ENCODE data around the gene CPSF3. TPM values are rescaled to one million over a fixed set of nuclear protein-coding genes. Genes with fewer than 3 reads are reported as not detected.

Gene CPSF3
- total RNA-seq, 1 experiment from 2014 or later = 95.5 TPM

- H3K9me3 ChIP-seq (ENCODE audit: control insufficient read depth, low read depth, low read length) = no peaks in the 10 kb centered on the region
- no peak overlapping the region for H2BK20ac ChIP-seq (ENCODE audit: low read depth, low read length, poor library complexity, severe bottlenecking)
- DNase-seq = no peak
- H3K14ac ChIP-seq (ENCODE audit: insufficient read depth, low read length) = no peak overlapping the region
- no peak overlapping the region for H2BK120ac ChIP-seq (ENCODE audit: low read depth, low read length, poor library complexity, severe bottlenecking)
- H3K4me1 ChIP-seq (ENCODE audit: insufficient read depth, low read length) = no peaks in the 10 kb centered on the region
- no peak overlapping the region for H3K9ac ChIP-seq (ENCODE audit: extremely low read depth, insufficient read length, low read length)
- peaks cover 9 to 37% (median 20%) of the 10 kb centered on the region in 3 experiments; a peak in 5 of 7 replicates for H3K36me3 Mint-ChIP-seq (ENCODE audit: insufficient read depth in 1 of 3, low read depth in 3 of 3)
- H3K23ac ChIP-seq (ENCODE audit: insufficient read length, low read depth, low read length) = no peak overlapping the region
- H3T11ph ChIP-seq (ENCODE audit: low read length) = no peak overlapping the region
- no peak overlapping the region for H3K4ac ChIP-seq (ENCODE audit: low read depth, low read length)
- H2AK5ac ChIP-seq (ENCODE audit: insufficient read length, low read length) = no peak overlapping the region
- no peaks in the 10 kb centered on the region for H4K20me1 ChIP-seq (ENCODE audit: control insufficient read depth, insufficient read depth, insufficient read length)
- no peak overlapping the region for H3K27ac Mint-ChIP-seq
- no peak overlapping the region for H2AFZ ChIP-seq (ENCODE audit: low read length)
- H3K27me3 Mint-ChIP-seq (ENCODE audit: low read depth) = peaks cover 4% of the 10 kb centered on the region
- H3K27me3 ChIP-seq (ENCODE audit: insufficient read depth, low read length) = no peaks in the 10 kb centered on the region
- no peak overlapping the region for H2BK5ac ChIP-seq (ENCODE audit: insufficient read length, low read length)
- no peak overlapping the region for H3K56ac ChIP-seq (ENCODE audit: insufficient read length, low read depth, low read length)
- no peak for TF ChIP-seq CTCF (conservative IDR thresholded peaks at IDR 0.05)
- H3K23me2 ChIP-seq (ENCODE audit: insufficient read length, low read depth, low read length, poor library complexity, severe bottlenecking) = peaks cover 9% of the 10 kb centered on the region
- peaks cover 3 to 9% of the 10 kb centered on the region in 2 experiments; a peak in 3 of 5 replicates for H3K9me3 Mint-ChIP-seq
- H3K79me2 ChIP-seq (ENCODE audit: insufficient read depth, low read length) = no peaks in the 10 kb centered on the region
- no peak overlapping the region for H4K5ac ChIP-seq (ENCODE audit: insufficient read length, low read depth, low read length)
- H3K27ac ChIP-seq (ENCODE audit: insufficient read length, low read depth, low read length) = no peak overlapping the region
- no peak overlapping the region for H4K8ac ChIP-seq (replicated peaks; ENCODE audit: insufficient read length, low read depth, low read length)
- no peak overlapping the region for H3K18ac ChIP-seq (ENCODE audit: insufficient read length, low read depth, low read length)
- no CpG with 5 or more reads among the region's 7 CpGs for WGBS (ENCODE audit: extremely low coverage, insufficient read length, low lambda C conversion rate)
- H3K4me1 Mint-ChIP-seq = peaks cover 19 to 21% of the 10 kb centered on the region in 2 experiments
- H3K4me3 Mint-ChIP-seq = no peak overlapping the region
- no peak overlapping the region for H2BK12ac ChIP-seq (ENCODE audit: insufficient read length, low read depth, low read length)
- no peaks in the 10 kb centered on the region for H3K79me1 ChIP-seq (ENCODE audit: insufficient read depth, low read depth, low read length, poor library complexity, severe bottlenecking)
- H2BK15ac ChIP-seq (ENCODE audit: low read depth, low read length) = no peak overlapping the region
- H3K4me2 ChIP-seq (ENCODE audit: insufficient read depth, insufficient read length, low read length) = no peak overlapping the region
- no peak overlapping the region for H4K91ac ChIP-seq (ENCODE audit: insufficient read length, low read depth, low read length)
Observed at GRCh38 chr2:9477914-9478313, 54.5 kb downstream of the CPSF3 start.
